Effector CD8-positive, alpha-beta T cell (primary cell): Measurements from ENCODE around the gene RGL4.
A peak's percentile ranks its signal among the peaks of the same experiment; 100 is the strongest.
"Not testable (repeated sequence)": the region's sequence is repeated elsewhere in the genome, so short reads cannot be mapped to it uniquely, and the experiment has no call there.

Source experiments
- DNase-seq: peaks from one replicate; lab custom pipeline; 2025; lab: John Stamatoyannopoulos, UW

Gene RGL4

GRCh38 chr22:23698673-23699235 is 7.9 kb downstream of the RGL4 start:
- DNase-seq: no peak

GRCh38 chr22:23700706-23701105 is 9.9 kb downstream of the RGL4 start:
- DNase-seq: no peak

- DNase-seq: no peak
Measured at GRCh38 chr22:23704062-23704461, 13.2 kb downstream of the RGL4 start.

DNA sequence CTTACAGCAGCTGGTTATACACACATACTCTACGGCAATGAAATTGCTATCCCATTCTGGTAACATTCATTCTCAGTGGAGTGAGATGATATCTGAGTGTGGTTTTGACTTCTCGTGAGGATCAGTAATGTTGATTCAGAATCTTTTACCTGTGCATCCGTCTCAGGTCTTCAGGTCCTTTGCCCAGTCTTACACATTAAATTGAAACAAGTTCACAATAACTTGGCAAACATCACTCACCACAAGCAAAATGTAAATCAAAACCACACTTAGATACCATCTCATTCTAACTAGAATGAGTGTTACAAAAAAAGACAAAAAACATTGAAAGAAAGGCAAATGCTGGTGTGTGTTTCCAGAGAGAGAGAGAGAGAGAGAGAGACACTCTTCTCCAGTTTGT is 14.0 kb downstream of the RGL4 start:
- no peak for DNase-seq

DNA sequence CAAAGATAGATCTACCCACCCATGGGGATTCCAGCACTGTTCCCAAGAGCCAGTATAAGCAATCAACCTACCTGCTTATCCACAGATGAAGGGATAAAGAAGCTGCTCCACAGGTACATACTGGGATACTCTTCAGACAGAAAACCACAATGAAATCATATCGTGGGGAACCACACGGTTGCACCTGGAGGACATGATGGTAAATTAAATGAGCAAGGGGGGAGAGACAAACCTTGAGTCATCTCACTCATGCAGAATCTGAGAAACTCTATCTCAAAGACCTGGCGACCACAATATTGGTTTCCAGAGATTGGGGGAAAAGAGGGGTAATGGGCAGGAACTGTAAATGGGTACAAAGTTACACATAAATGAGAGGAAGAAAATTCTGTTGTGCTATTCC is 14.5 kb downstream of the RGL4 start:
- DNase-seq: no peak

GRCh38 chr22:23708270-23708669 is 17.5 kb downstream of the RGL4 start:
- DNase-seq: no peak

DNA sequence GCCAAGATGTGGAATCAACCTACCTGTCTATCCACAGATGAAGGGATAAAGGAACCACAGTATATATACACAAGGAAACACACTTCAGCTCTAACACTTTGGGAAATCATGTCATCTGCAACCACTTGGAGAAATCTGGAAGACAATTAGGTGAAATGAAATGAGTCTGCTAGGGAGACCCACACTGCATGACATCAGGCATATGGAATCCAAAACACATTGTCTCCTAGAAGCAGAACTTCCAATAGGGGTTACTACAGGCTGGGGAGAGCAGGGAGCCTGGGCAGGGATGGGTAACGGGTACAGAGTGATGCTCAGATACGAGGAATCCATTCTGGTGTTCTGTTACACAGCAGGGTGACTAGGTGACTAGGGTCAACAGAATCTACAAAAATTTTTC is 18.3 kb downstream of the RGL4 start:
- no peak for DNase-seq

DNA sequence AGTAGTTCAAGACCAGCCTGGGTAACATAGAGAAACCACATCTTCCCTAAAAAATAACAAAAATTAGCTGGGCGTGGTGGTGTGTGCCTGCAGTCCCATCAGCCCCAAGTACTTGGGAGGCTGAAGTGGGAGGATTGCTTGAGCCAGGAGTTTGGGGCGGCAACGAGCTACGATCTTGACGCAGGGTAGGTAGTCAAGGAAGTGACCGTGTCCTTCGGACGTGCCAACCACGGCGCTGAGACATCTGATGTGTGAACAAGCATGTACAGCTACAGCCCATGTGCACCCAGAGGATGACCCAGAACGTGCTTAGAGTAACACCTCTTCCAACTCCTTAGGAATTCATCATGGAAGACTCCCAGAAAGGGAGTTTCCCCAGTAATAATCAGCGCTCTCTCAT is 21.4 kb downstream of the RGL4 start:
- no peak for DNase-seq

DNA sequence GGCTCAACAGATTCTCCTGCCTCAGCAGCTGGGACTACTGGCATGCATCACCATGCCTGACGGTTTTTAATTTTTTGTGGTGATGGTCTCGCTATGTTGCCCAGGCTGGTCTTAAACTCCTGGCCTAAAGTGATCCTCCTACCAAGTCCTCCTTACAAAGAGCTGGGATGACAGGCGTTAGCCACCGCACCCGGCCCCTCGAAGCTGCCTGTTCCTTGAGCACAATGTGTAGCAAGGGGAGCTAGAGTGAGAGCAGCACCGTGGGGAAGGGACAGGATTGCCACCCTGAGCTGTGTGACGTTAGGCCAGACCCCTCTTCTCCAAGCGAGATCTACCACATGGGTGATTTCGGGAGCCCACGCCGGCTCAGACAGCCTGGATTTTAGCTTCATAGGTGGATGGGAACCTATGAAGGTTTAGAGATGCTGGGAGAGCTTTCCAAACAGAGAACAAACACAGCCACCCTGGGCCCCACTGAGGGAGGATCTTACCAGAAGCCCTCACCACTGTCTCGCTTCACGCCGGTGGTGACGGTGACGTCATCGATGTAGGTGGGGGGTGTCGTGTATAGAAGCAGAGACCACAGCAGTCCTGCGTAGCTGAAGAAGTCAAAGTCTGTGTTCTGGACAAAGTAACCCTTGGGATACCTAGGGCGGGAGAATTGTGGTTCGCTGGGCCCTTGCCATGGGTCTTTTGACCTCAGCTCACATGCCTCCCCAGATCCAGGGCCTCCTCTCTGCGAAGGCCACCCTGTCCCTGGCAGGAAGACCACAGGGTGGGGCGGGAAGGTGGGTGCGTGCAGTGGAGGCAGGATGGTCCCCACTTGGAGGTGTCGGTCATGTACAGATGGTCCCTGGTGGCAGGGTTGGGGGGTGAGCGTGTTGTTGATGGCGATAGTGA is 23.1 kb downstream of the RGL4 start:
- DNase-seq: no peak

DNA sequence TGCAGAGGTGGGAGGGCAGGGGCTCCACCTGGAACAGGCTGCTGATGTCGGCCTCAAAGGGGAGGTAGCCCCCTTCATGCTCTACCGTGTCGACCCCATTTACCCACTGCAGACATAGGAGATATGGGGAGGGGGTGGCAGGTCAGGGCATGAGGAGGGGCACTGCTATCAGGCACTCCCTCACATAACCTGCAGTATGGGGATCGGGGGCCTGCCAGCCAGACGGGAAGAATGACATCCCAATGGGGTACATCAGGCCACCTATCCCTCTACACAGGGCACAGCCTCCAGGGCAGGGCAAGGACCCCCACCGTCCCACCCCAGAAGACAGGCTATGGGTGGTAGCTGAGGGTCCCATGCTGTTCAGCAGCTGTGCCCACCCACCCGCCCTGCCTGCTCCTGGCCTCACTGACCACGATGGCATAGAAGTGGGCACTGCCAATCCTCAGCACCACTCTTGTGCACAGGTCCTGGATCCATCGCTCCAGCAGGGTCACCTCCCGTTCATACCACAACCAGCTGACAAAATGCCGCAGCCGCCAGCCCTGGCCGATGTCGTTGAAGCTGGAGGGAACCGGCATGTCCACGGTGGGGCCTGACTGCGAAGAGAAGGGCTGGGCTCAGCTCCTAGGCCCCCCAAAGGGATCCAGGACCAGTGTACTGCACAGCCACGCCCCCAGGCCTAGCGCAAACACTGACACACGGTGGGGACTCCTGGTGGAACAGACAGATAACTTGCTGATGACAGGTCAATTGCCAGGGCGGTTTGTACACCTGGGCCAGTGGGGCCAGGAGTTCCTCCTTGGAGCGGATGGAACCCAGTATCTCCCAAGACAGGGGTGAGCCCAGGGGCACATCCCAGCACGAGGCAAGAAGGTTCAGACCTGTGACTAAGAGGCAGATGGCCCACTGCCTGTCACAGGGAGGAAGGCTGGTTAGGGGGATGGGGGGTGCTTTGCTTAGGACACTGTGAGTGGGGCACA is 24.1 kb downstream of the RGL4 start:
- DNase-seq: no peak

DNA sequence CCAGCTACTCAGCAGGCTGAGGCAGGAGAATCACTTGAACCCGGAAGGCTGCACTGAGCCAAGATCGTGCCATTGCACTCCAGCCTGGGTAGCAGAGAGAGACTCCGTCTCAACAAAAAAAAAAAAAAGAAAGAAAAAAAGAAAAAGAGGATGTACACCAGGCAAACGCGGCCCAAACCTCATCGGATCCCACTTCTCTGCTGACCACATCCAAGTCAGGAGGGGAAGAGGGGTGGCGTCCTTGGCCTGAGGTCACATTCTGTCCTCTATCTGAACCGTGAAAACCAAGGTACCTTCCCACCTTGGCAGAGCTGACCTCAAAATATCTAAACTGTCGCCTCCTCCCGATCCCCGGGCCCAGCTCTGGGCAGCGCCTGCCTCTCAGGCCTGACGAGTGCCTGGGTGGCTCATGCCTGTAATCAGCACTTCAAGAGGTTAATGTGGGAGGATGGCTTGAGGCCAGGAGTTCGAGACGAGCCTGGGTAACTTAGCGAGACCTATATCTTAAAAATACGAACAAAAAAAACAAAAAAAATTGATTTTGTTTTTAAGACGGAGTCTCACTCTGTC is 25.1 kb downstream of the RGL4 start:
- no peak for DNase-seq

GRCh38 chr22:23716811-23717801 is 26.3 kb downstream of the RGL4 start:
- peak; percentile 73 for DNase-seq

- no peak for DNase-seq
Measured at GRCh38 chr22:23718371-23719165, 27.8 kb downstream of the RGL4 start.

- no peak for DNase-seq
Measured at GRCh38 chr22:23720855-23721254, 30.0 kb downstream of the RGL4 start.

DNA sequence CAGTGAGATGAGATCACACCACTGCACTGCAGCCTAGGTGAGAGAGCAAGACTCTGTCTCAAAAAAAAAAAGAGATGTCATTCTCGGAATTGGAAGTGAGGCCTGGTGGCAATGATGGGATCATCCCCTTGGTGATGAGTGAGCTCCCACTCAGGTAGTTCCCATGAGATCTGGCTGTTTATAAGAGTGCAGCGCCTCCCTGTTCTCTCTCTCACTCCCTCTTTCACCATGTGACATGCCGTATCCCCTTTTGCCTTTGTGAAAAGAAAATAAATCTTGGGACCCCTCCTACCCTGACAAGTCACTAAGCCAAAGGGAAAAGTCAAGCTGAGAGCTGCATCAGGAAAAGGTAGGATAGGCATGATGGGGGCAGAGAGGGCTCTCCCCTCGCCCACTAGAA is 31.3 kb downstream of the RGL4 start:
- DNase-seq: no peak

- no peak for DNase-seq
Measured at GRCh38 chr22:23722724-23723123, 31.9 kb downstream of the RGL4 start.

DNA sequence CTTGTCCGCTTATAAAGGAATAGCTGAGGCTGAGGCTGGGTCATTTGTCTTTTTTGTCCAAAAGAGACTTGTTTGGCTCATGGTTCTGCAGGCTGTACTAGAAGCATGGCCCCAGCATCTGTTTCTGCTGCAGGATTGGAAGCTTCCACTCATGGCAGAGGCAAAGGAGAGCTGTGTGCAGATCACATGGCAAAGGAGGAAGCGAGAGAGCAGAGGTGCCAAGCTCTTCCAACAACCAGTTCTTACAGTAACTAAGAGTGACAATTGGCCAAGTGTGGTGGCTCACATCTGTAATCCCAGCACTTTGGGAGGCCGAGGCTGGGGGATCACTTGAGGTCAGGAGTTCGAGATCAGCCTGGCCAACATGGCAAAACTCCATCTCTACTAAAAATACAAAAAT is 37.3 kb downstream of the RGL4 start:
- not testable (repeated sequence) for DNase-seq

DNA sequence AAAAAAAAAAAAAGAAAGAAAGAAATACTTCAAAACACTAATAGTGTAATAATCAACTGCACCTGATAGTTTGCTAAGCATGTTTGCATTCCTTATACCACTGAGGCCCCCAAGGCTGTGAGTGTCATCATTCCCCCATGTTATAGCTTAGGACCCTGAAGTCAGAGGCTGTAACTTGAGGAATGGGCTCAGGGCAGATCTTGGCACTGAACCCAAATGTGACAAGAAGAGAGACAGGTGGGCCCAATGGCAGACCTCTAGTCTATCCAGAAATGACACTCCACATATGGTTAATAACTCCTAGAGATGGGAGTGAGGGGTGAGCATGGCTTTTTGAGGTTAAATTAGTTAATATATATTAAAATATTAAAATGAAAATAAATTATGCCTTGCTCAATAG is 46.9 kb downstream of the RGL4 start:
- no peak for DNase-seq

GRCh38 chr22:23742505-23743264 is 51.9 kb downstream of the RGL4 start:
- DNase-seq: no peak
